GM12878 (cell line): ENCODE data around the gene MTF2. TPM values are rescaled to one million over a fixed set of nuclear protein-coding genes. Genes with fewer than 3 reads are reported as not detected.

Experiments used
- ATAC-seq: fragments of 200-7000 bp; cut with Tn5 transposase; 3 replicates; pipeline ENCODE4 v1.9.1; 2020; ENCODE audit warnings: mild to moderate bottlenecking, moderate library complexity
- BruUV-seq: library from RNA; stranded (reverse); fragments of 400-500 nt; replicated peaks from 2 replicates; lab custom pipeline; 2021; lab: Mats Ljungman, UMichigan
- CTCF ChIA-PET: fragments of 300-600 bp; sonication (Branson Sonifier 250); formaldehyde crosslinking; extraction: SDS; loops from one replicate; lab custom pipeline; 2021; ENCODE audit warnings: inconsistent platforms; lab: Yijun Ruan, JAX
- POLR2A ChIA-PET: fragments of 350-600 bp; formaldehyde crosslinking; extraction: SDS; loops from one replicate; lab custom pipeline; 2021; ENCODE audit warnings: inconsistent platforms; lab: Charles Lee
- RAD21 ChIA-PET: fragments of 300-600 bp; sonication (Branson Sonifier 250); formaldehyde crosslinking; loops from one replicate; lab custom pipeline; 2023; ENCODE audit warnings: antibody characterized with exemption; ENCODE audit not compliant: unreplicated experiment; lab: Charles Lee
- SMC1A ChIA-PET: fragments of 300-600 bp; sonication (Branson Sonifier 250); formaldehyde crosslinking; loops from one replicate; lab custom pipeline; 2023; ENCODE audit not compliant: unreplicated experiment, uncharacterized antibody; lab: Charles Lee
- DNase-seq: peaks from one replicate; pipeline ENCODE4 v3.0.0-alpha.2; 2011; ENCODE audit warnings: low read depth, low spot score
- FAIRE-seq: peaks from 3 replicates; lab custom pipeline; 2011; peaks lifted over from hg19 to GRCh38; lab: Jason Lieb, UNC
- H2AFZ ChIP-seq: 2 replicates; pipeline ENCODE4 v1.6.0; 2011; ENCODE audit warnings: low read depth, low read length, control low read depth; ENCODE audit not compliant: control insufficient read depth
- H3K27ac ChIP-seq: 2 replicates; pipeline ENCODE4 v1.5.1; 2011; ENCODE audit warnings: control low read depth; ENCODE audit not compliant: control insufficient read depth, insufficient read depth
- H3K27me3 ChIP-seq, 2 experiments: replicated peaks in 1 of 2; 2 replicates each; pipeline versions ENCODE4 v1.6.0 to v1.6.1; 2011; ENCODE audit warnings: low read length in 1 of 2; ENCODE audit not compliant: control insufficient read depth in 2 of 2, insufficient read depth in 2 of 2
- H3K36me3 ChIP-seq, 2 experiments: 2 replicates each; pipeline ENCODE4 v1.5.1; 2011; ENCODE audit warnings: low read length in 1 of 2; ENCODE audit not compliant: control insufficient read depth in 2 of 2, insufficient read depth in 2 of 2
- H3K4me1 ChIP-seq: 2 replicates; pipeline ENCODE4 v1.6.1; 2011; ENCODE audit warnings: mild to moderate bottlenecking, low read length, moderate library complexity, mixed read lengths; ENCODE audit not compliant: control insufficient read depth, insufficient read depth
- H3K4me2 ChIP-seq: 2 replicates; pipeline ENCODE4 v1.6.0; 2011; ENCODE audit warnings: control low read depth; ENCODE audit not compliant: control insufficient read depth, insufficient read depth
- H3K4me3 ChIP-seq: fragments of 200-600 bp; sonication (generic); 2 replicates; pipeline ENCODE4 v1.5.1; 2016
- H3K79me2 ChIP-seq: 2 replicates; pipeline ENCODE4 v1.6.0; 2011; ENCODE audit warnings: low read length; ENCODE audit not compliant: control insufficient read depth, insufficient read depth
- H3K9ac ChIP-seq: 2 replicates; pipeline ENCODE4 v1.8.0; 2011; ENCODE audit warnings: low read length, control low read depth, mixed read lengths; ENCODE audit not compliant: control insufficient read depth, insufficient read depth
- H3K9me3 ChIP-seq: replicated peaks from 3 replicates; pipeline ENCODE4 v1.5.1; 2011; ENCODE audit warnings: mild to moderate bottlenecking, low read length; ENCODE audit not compliant: control insufficient read depth, insufficient read depth
- H4K20me1 ChIP-seq: 2 replicates; pipeline ENCODE4 v1.6.0; 2011; ENCODE audit not compliant: control insufficient read depth, insufficient read depth
- BMI1 ChIP-seq: fragments of 450-650 bp; IDR thresholded peaks from 2 replicates; pipeline ENCODE4 v1.6.1; 2016; ENCODE audit warnings: mild to moderate bottlenecking, moderate library complexity, borderline replicate concordance
- FOXM1 ChIP-seq: IDR thresholded peaks from 2 replicates; pipeline ENCODE4 v1.6.1; 2012; ENCODE audit warnings: low read depth, mild to moderate bottlenecking, inconsistent platforms, low read length, moderate library complexity
- GABPA ChIP-seq: IDR thresholded peaks from 2 replicates; pipeline ENCODE4 v1.6.1; 2014; ENCODE audit warnings: antibody characterized with exemption, low read depth, mild to moderate bottlenecking, inconsistent platforms
- IKZF1 ChIP-seq: fragments of 450-650 bp; conservative IDR thresholded peaks from 2 replicates; pipeline ENCODE4 v1.6.1; 2017; ENCODE audit warnings: antibody characterized with exemption, mild to moderate bottlenecking
- KDM1A ChIP-seq: fragments of 200-600 bp; sonication (generic); IDR thresholded peaks from 2 replicates; pipeline ENCODE4 v1.6.1; 2016; ENCODE audit warnings: borderline replicate concordance
- NBN ChIP-seq: fragments of 450-650 bp; IDR thresholded peaks from 2 replicates; pipeline ENCODE4 v1.6.1; 2016
- NFXL1 ChIP-seq: fragments of 450-650 bp; IDR thresholded peaks from 2 replicates; pipeline ENCODE4 v1.6.1; 2017; ENCODE audit warnings: antibody characterized with exemption, mild to moderate bottlenecking, borderline replicate concordance
- NFYB ChIP-seq: IDR thresholded peaks from 2 replicates; pipeline ENCODE4 v1.6.1; 2011; ENCODE audit warnings: low read depth, mild to moderate bottlenecking, low read length, improper control_type of control experiment, moderate library complexity; ENCODE audit not compliant: insufficient read depth
- PML ChIP-seq: IDR thresholded peaks from 2 replicates; pipeline ENCODE4 v1.6.1; 2012; ENCODE audit warnings: low read length, inconsistent platforms
- RBBP5 ChIP-seq: fragments of 200-600 bp; sonication (generic); conservative IDR thresholded peaks from 2 replicates; pipeline ENCODE4 v1.6.1; 2016
- ZNF207 ChIP-seq: fragments of 450-650 bp; IDR thresholded peaks from 2 replicates; pipeline ENCODE4 v1.6.1; 2014; ENCODE audit warnings: antibody characterized with exemption, mild to moderate bottlenecking, borderline replicate concordance
- whole genome bisulfite sequencing: methylation state at CpG from one replicate; pipeline ENCODE4 v1.1.6; 2016; ENCODE audit warnings: low lambda C conversion rate; ENCODE audit not compliant: insufficient replicate concordance, insufficient coverage; ENCODE audit errors: missing lambda C conversion rate; 5-methylcytosine and 5-hydroxymethylcytosine counted together
- in situ Hi-C: fragments of 300-500 bp; cut with MboI; formaldehyde crosslinking; loops from 9 replicates; pipeline ENCODE4 v1.14.3; 2018; ENCODE audit warnings: mixed read lengths
- intact Hi-C: fragments of 100-400 bp; cut with micrococcal nuclease; formaldehyde crosslinking; loops from one replicate; pipeline ENCODE4 v1.14.2; 2022; ENCODE audit not compliant: unreplicated experiment
- polyA plus RNA-seq, 11 experiments: library from polyadenylated mRNA; depleted of rRNA in 4 of 11; unstranded in 6 of 11; stranded (reverse) in 5 of 11; fragments of >200 nt; fragmentation: Nextera tagmentation in 4 of 11; fragmentation: Illumina TruSeq in 1 of 11; extraction: Ambion mirVana in 4 of 11; extraction: Trizol in 1 of 11; gene quantifications; 1 replicate in 1 of 11; 2 replicates in 10 of 11; pipeline versions ENCODE4 v1.2.1 to v1.2.3, GENCODE V29; 2011 to 2016; ENCODE audit warnings: inconsistent platforms in 2 of 11, missing spikeins in 2 of 11, low read depth in 1 of 11
- total RNA-seq, 4 experiments: library from RNA; depleted of rRNA in 3 of 4; stranded (reverse); fragments of >200 nt in 3 of 4; fragmentation: Illumina TruSeq in 1 of 4; extraction: Trizol in 1 of 4; gene quantifications; 2 replicates each; pipeline versions ENCODE4 v1.2.1 to v1.2.3, GENCODE V29; 2013 to 2021
- TF ChIP-seq, protein P1 (sequence below): fragments of 450-650 bp; formaldehyde crosslinking; IDR thresholded peaks from 2 replicates; pipeline ENCODE4 v1.4.0; 2020; ENCODE audit warnings: mild to moderate bottlenecking, moderate library complexity
- TF ChIP-seq, protein P2 (sequence below), 3 experiments: IDR thresholded peaks in 2 of 3; conservative IDR thresholded peaks in 1 of 3; 2 replicates each; pipeline ENCODE4 v1.5.1; 2011; ENCODE audit warnings: low read depth in 3 of 3, low read length in 3 of 3, mild to moderate bottlenecking in 3 of 3, control low read depth in 2 of 3, moderate library complexity in 2 of 3, inconsistent platforms in 1 of 3, mixed read lengths in 1 of 3; ENCODE audit not compliant: control insufficient read depth in 2 of 3, insufficient read depth in 1 of 3; ENCODE audit errors: extremely low read depth in 1 of 3
- TF ChIP-seq, protein P3 (sequence below): IDR thresholded peaks from 2 replicates; pipeline ENCODE4 v1.6.1; 2012; ENCODE audit warnings: low read length, inconsistent platforms

MTF2 gene
- total and polyA plus RNA-seq, 10 of the 15 experiments (the other 5 are each of a cell fraction or from before 2014, with no cell fraction given) = 22.6 to 74.9 (median 42.8) TPM

DNA sequence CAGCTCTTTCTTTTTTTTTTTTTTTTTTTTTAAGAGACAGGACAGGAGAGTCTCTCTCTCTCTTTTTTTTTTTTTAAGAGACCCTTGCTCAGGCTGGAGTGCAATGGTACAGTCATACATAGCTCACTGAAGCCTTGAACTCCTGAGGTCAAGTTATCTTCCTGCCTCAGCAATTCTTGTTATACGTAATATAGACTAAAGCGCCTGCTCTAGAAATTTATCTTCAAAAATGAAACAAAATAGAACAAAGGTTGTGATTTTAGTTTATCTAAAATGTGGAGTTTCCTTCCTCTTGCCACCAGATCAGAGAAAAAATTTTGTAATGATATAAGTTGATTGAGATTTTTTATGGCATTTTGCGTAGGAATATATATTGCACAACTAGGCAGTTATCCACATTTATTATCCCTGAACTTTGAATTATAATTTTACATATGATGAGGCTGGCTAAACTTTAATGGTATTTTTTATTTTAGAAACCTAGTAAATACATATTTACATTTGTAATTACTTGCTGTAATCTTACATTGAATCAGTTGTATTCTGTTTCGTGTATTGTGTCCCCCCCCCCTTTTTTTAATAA lies 44.2 kb downstream of the MTF2 start (continued):
- TF ChIP-seq, protein P1, sequence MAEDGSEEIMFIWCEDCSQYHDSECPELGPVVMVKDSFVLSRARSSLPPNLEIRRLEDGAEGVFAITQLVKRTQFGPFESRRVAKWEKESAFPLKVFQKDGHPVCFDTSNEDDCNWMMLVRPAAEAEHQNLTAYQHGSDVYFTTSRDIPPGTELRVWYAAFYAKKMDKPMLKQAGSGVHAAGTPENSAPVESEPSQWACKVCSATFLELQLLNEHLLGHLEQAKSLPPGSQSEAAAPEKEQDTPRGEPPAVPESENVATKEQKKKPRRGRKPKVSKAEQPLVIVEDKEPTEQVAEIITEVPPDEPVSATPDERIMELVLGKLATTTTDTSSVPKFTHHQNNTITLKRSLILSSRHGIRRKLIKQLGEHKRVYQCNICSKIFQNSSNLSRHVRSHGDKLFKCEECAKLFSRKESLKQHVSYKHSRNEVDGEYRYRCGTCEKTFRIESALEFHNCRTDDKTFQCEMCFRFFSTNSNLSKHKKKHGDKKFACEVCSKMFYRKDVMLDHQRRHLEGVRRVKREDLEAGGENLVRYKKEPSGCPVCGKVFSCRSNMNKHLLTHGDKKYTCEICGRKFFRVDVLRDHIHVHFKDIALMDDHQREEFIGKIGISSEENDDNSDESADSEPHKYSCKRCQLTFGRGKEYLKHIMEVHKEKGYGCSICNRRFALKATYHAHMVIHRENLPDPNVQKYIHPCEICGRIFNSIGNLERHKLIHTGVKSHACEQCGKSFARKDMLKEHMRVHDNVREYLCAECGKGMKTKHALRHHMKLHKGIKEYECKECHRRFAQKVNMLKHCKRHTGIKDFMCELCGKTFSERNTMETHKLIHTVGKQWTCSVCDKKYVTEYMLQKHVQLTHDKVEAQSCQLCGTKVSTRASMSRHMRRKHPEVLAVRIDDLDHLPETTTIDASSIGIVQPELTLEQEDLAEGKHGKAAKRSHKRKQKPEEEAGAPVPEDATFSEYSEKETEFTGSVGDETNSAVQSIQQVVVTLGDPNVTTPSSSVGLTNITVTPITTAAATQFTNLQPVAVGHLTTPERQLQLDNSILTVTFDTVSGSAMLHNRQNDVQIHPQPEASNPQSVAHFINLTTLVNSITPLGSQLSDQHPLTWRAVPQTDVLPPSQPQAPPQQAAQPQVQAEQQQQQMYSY (CRISPR knock-in tag) = no peak
- TF ChIP-seq, protein P2, sequence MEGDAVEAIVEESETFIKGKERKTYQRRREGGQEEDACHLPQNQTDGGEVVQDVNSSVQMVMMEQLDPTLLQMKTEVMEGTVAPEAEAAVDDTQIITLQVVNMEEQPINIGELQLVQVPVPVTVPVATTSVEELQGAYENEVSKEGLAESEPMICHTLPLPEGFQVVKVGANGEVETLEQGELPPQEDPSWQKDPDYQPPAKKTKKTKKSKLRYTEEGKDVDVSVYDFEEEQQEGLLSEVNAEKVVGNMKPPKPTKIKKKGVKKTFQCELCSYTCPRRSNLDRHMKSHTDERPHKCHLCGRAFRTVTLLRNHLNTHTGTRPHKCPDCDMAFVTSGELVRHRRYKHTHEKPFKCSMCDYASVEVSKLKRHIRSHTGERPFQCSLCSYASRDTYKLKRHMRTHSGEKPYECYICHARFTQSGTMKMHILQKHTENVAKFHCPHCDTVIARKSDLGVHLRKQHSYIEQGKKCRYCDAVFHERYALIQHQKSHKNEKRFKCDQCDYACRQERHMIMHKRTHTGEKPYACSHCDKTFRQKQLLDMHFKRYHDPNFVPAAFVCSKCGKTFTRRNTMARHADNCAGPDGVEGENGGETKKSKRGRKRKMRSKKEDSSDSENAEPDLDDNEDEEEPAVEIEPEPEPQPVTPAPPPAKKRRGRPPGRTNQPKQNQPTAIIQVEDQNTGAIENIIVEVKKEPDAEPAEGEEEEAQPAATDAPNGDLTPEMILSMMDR (IDR thresholded peaks at IDR 0.05 in 2 of 3, conservative IDR thresholded peaks at IDR 0.05 in 1 of 3; ENCODE audit: control insufficient read depth in 2 of 3, extremely low read depth in 1 of 3, insufficient read depth in 1 of 3, low read depth in 3 of 3, low read length in 3 of 3) = no peak

DNA sequence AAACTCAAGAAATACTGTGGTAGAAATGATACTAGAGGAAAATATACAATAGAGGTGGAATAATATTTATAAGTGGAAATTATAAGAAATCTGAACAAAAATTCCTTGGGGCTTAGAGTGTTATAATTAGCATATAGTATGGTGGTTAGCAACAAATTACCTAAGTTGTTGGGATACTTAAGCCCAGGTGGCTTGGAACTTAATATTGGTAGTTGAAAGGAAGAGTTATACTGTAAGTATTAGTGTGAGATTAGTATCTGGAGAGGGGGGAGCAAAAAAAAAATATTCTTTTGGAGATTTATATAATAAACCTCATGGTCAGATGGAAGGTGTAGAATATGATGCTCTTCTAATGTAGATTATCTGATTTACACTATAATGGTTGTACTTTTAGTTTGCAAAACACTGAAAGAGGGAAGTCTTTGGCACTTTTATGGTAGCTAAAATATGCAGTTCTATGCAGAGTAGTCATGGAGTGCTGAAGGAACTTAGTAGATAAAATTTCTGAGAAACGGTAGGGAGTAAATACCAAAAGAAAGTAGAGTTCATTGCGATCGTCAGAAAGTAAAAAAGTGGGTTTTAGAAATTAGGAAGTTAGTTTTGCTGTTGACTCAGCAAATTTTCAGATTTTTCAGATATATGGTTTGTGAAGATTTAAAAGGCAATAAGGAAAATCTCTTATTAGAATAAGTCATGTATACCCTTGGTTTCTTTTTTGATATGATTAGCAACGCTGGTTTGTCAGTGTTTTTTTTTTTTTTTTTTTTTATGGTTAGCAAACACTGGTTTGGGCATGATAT lies 45.7 kb downstream of the MTF2 start:
- ChIA-PET CTCF (no interaction called here), POLR2A (interaction anchor here (0.5 to 0.6 kb wide), 2 partner anchors 10 to 45 kb away, joined by 4 to 6 read pairs; no protein-coding TSS in a partner anchor), RAD21 (interaction anchor here (1.3 kb wide), 1 partner anchor 44 kb away, joined by 3 read pairs; no protein-coding TSS in a partner anchor), SMC1A (interaction anchor here (0.9 to 1.3 kb wide), 3 partner anchors 28 to 45 kb away, joined by 3 to 6 read pairs (median 5); no protein-coding TSS in a partner anchor)
- ATAC-seq (no peak), DNase-seq (no peak), FAIRE-seq (no peak)
- Histone ChIP-seq H3K9me3 (no peaks in the 10 kb centered on the region), H3K4me3 (no peak overlapping the region), H2AFZ (no peak overlapping the region), H3K36me3 (peaks cover 0 to 2% of the 10 kb centered on the region in 2 experiments; a peak in 3 of 4 replicates), H3K4me1 (no peaks in the 10 kb centered on the region), H3K27me3 (no peaks in the 10 kb centered on the region), H3K4me2 (no peak overlapping the region), H3K27ac (no peak overlapping the region), H3K9ac (no peak overlapping the region), H4K20me1 (no peaks in the 10 kb centered on the region), H3K79me2 (no peaks in the 10 kb centered on the region)
- in situ Hi-C loops = no loop called here
- intact Hi-C loops = no loop called here
- no TSS peak for BruUV-seq
- 96% methylated on average over 4 of the region's 4 CpGs for WGBS
- TF ChIP-seq NFXL1 (no peak), RBBP5 (no peak), NBN (no peak), GABPA (no peak), KDM1A (no peak), FOXM1 (no peak), ZNF207 (no peak), PML (no peak), NFYB (no peak), BMI1 (no peak), IKZF1 (no peak)
- TF ChIP-seq, protein P3, sequence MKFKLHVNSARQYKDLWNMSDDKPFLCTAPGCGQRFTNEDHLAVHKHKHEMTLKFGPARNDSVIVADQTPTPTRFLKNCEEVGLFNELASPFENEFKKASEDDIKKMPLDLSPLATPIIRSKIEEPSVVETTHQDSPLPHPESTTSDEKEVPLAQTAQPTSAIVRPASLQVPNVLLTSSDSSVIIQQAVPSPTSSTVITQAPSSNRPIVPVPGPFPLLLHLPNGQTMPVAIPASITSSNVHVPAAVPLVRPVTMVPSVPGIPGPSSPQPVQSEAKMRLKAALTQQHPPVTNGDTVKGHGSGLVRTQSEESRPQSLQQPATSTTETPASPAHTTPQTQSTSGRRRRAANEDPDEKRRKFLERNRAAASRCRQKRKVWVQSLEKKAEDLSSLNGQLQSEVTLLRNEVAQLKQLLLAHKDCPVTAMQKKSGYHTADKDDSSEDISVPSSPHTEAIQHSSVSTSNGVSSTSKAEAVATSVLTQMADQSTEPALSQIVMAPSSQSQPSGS = no peak
